Measurements from ENCODE around the gene WDR38.
A peak's percentile ranks its signal among the peaks of the same experiment; 100 is the strongest.

Gene WDR38

GRCh38 chr9:124853605-124854143 lies 414 bp downstream of the WDR38 start:
- in situ Hi-C loops (cut with HindIII; ENCODE audit: low sequenced_read_pairs): no loop called here
- DNase-seq (ENCODE audit: low read depth, low spot score): no peak
- TF ChIP-seq CTCF (IDR thresholded peaks at IDR 0.05; ENCODE audit: low read depth, low read length): no peak
- H3K4me3 ChIP-seq (ENCODE audit: low read depth, low read length): peak overlapping the region; percentile 44

- DNase-seq (ENCODE audit: low read depth, low spot score): no peak
- in situ Hi-C loops (cut with HindIII; ENCODE audit: low sequenced_read_pairs): no loop called here
- TF ChIP-seq CTCF (IDR thresholded peaks at IDR 0.05; ENCODE audit: low read depth, low read length): no peak
- H3K4me3 ChIP-seq (ENCODE audit: low read depth, low read length): no peak overlapping the region
These were observed 901 bp downstream of the WDR38 start for GRCh38 chr9:124854161-124854560.

GRCh38 chr9:124854822-124855221 lies 1.6 kb downstream of the WDR38 start:
- no peak for DNase-seq (ENCODE audit: low read depth, low spot score)
- in situ Hi-C loops (cut with HindIII; ENCODE audit: low sequenced_read_pairs): no loop called here
- TF ChIP-seq CTCF (IDR thresholded peaks at IDR 0.05; ENCODE audit: low read depth, low read length): no peak
- H3K4me3 ChIP-seq (ENCODE audit: low read depth, low read length): no peak overlapping the region

GRCh38 chr9:124855566-124855943 lies 2.3 kb downstream of the WDR38 start:
- no peak for DNase-seq (ENCODE audit: low read depth, low spot score)
- H3K4me3 ChIP-seq (ENCODE audit: low read depth, low read length): no peak overlapping the region
- no peak for TF ChIP-seq CTCF (IDR thresholded peaks at IDR 0.05; ENCODE audit: low read depth, low read length)
- in situ Hi-C loops (cut with HindIII; ENCODE audit: low sequenced_read_pairs): no loop called here

- peak; percentile 59 for TF ChIP-seq CTCF (IDR thresholded peaks at IDR 0.05; ENCODE audit: low read depth, low read length)
- DNase-seq (ENCODE audit: low read depth, low spot score): no peak
- in situ Hi-C loops (cut with HindIII; ENCODE audit: low sequenced_read_pairs): no loop called here
- no peak overlapping the region for H3K4me3 ChIP-seq (ENCODE audit: low read depth, low read length)
These were observed 2.9 kb downstream of the WDR38 start for GRCh38 chr9:124855944-124856765.

GRCh38 chr9:124857533-124858162 lies 4.4 kb downstream of the WDR38 start:
- no peak overlapping the region for H3K4me3 ChIP-seq (ENCODE audit: low read depth, low read length)
- DNase-seq (ENCODE audit: low read depth, low spot score): no peak
- TF ChIP-seq CTCF (IDR thresholded peaks at IDR 0.05; ENCODE audit: low read depth, low read length): no peak
- in situ Hi-C loops (cut with HindIII; ENCODE audit: low sequenced_read_pairs): no loop called here

Measured in astrocyte of the spinal cord (primary cell).